ENCODE measurements around the gene PLK1.

Gene PLK1

DNA sequence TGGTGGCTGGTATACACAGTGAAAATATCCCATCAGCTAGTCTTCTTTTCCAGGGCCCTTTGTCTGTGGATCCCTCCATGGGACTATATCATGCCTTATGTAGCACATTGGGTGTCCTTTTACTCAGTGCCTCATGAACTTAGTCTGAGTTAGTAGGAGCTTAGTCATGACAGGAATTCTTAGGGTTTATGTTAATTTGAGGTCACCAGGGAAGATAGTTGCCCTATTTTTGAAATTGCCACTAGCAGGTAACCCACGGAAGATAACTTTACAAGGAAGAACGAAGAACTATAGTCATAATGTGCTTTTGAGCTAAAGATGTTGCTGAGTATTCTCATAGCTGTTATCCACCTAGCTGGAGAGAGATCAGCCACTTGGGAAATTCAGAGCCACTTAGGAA is 14.8 kb upstream of the PLK1 start:
- Histone ChIP-seq H3K4me1 (ENCODE audit: control insufficient read depth, insufficient read depth, low read length, poor library complexity, severe bottlenecking) (no peaks in the 10 kb centered on the region), H3K9me3 (ENCODE audit: control insufficient read depth, low read length) (no peaks in the 10 kb centered on the region), H3K36me3 (ENCODE audit: control insufficient read depth, insufficient read depth, low read length) (peaks cover 96% of the 10 kb centered on the region), H3K27ac (ENCODE audit: low read depth, low read length, severe bottlenecking) (no peak overlapping the region), H3K4me3 (ENCODE audit: extremely low read depth, insufficient read depth, low read length, poor library complexity, severe bottlenecking) (no peak overlapping the region)
- 93 to 100% methylated on average over 1 to 2 of the region's 2 CpGs for WGBS, 2 experiments (ENCODE audit: insufficient coverage in 2 of 2)

DNA sequence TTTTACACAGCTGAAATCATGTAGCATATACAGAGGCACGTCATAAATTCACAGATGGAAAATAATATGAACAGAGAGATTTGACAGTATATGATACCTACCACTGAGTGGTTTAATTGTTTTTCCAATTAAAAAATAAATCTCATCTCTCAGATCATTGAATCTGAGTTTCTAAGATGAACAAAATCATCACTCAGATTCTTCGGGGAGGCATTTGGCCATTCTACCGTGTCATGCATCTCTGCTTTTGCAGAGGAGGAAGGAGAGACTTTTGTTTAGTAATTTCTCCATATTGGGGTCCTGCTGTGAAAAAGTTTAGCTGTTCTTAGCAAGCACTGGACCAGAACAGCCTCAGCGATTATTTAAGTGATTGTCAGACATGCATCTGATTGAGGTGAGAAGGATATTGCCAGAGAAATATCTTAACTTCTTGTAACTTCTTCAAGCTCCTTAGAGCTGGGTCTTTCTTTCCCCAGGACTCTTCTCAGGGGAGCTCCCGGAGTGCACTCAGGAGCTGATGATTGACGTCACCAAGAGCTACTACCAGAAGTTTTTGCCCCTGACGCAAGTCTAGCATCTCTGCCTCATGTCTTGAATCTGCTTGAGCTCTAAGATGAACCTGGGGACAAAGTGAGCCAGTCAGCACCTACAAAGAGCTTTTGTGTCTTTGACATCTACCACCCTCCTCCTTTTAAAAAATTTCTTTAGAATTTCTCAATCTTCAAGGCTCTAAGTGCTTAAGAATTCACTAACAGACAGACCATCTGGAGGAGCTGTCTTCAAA is 11.9 kb upstream of the PLK1 start:
- no peaks in the 10 kb centered on the region for H3K9me3 ChIP-seq (ENCODE audit: control insufficient read depth, low read length)
- no peak overlapping the region for H3K27ac ChIP-seq (ENCODE audit: low read depth, low read length, severe bottlenecking)
- WGBS, 2 experiments (ENCODE audit: insufficient coverage in 2 of 2): 97 to 100% methylated on average over 5 to 6 of the region's 7 CpGs
- no peak overlapping the region for H3K4me3 ChIP-seq (ENCODE audit: extremely low read depth, insufficient read depth, low read length, poor library complexity, severe bottlenecking)
- H3K36me3 ChIP-seq (ENCODE audit: control insufficient read depth, insufficient read depth, low read length): peaks cover 94% of the 10 kb centered on the region
- no peaks in the 10 kb centered on the region for H3K4me1 ChIP-seq (ENCODE audit: control insufficient read depth, insufficient read depth, low read length, poor library complexity, severe bottlenecking)

DNA sequence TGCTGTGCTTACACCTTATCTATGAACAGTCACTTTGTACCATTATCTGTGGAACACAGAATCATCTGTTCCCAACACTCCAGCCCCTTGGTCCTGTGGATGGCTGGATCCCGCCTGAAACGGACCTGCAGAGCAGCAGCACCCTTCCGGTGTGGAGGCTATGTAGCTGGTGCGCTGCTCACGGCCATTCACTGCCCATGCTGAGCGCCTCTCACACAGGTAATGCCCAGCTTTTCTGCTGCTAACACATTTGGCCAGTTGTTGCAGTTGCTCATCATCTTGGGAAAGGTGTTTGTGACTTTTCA is 11.4 kb upstream of the PLK1 start:
- no peaks in the 10 kb centered on the region for H3K4me1 ChIP-seq (ENCODE audit: control insufficient read depth, insufficient read depth, low read length, poor library complexity, severe bottlenecking)
- H3K4me3 ChIP-seq (ENCODE audit: extremely low read depth, insufficient read depth, low read length, poor library complexity, severe bottlenecking): no peak overlapping the region
- H3K27ac ChIP-seq (ENCODE audit: low read depth, low read length, severe bottlenecking): no peak overlapping the region
- 95 to 100% methylated on average over 4 to 6 of the region's 6 CpGs for WGBS, 2 experiments (ENCODE audit: insufficient coverage in 2 of 2)
- H3K36me3 ChIP-seq (ENCODE audit: control insufficient read depth, insufficient read depth, low read length): peaks cover 94% of the 10 kb centered on the region
- H3K9me3 ChIP-seq (ENCODE audit: control insufficient read depth, low read length): no peaks in the 10 kb centered on the region

DNA sequence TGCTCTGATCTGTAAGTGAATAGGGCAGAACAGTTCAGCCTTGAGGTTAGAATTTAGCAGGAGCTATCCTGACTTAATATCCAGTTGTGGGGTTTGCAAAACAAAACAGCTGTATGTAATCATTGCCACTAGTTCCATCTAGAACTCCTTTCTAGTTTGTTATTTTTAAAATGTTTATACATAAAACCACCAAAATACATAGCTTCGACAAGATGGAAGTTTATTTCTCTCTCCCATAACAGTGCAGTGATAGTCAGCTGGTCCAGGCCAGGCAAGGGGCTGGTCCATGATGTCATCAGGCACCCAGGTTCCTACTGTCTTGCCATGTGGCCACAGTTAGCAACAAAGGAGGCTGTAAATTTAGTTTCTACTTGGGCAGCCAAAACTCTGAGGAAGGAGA is 10.5 kb upstream of the PLK1 start:
- Histone ChIP-seq H3K27ac (ENCODE audit: low read depth, low read length, severe bottlenecking) (no peak overlapping the region), H3K9me3 (ENCODE audit: control insufficient read depth, low read length) (no peaks in the 10 kb centered on the region), H3K36me3 (ENCODE audit: control insufficient read depth, insufficient read depth, low read length) (peaks cover 89% of the 10 kb centered on the region), H3K4me3 (ENCODE audit: extremely low read depth, insufficient read depth, low read length, poor library complexity, severe bottlenecking) (no peak overlapping the region), H3K4me1 (ENCODE audit: control insufficient read depth, insufficient read depth, low read length, poor library complexity, severe bottlenecking) (no peaks in the 10 kb centered on the region)
- no CpG with 5 or more reads among the region's 1 CpG for WGBS, 2 experiments (ENCODE audit: insufficient coverage in 2 of 2)

DNA sequence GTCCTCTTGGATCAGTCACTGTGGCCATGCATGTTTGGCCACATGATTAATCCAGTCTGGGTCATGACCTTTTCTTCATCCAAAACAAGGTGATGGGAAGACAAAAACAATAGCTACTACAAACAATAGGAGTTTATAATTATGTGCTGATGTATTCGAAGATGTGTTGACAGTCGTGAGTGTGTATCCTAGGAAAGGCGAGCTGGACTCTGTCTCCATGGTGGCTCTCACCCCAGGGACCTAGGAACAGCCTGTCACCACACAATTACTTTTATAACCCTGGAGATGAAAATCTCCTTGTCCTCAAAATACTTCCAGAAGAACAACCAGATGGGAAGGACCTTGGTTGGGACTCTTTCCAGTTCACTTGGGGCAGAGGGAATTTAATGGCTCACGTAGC is 9.8 kb upstream of the PLK1 start:
- no peak overlapping the region for H3K4me3 ChIP-seq (ENCODE audit: extremely low read depth, insufficient read depth, low read length, poor library complexity, severe bottlenecking)
- H3K36me3 ChIP-seq (ENCODE audit: control insufficient read depth, insufficient read depth, low read length): peaks cover 89% of the 10 kb centered on the region
- no peak overlapping the region for H3K27ac ChIP-seq (ENCODE audit: low read depth, low read length, severe bottlenecking)
- no peaks in the 10 kb centered on the region for H3K4me1 ChIP-seq (ENCODE audit: control insufficient read depth, insufficient read depth, low read length, poor library complexity, severe bottlenecking)
- 97% methylated on average over 3 of the region's 4 CpGs; no CpG with 5 or more reads in 1 of the 2 experiments for WGBS, 2 experiments (ENCODE audit: insufficient coverage in 2 of 2)
- H3K9me3 ChIP-seq (ENCODE audit: control insufficient read depth, low read length): no peaks in the 10 kb centered on the region

DNA sequence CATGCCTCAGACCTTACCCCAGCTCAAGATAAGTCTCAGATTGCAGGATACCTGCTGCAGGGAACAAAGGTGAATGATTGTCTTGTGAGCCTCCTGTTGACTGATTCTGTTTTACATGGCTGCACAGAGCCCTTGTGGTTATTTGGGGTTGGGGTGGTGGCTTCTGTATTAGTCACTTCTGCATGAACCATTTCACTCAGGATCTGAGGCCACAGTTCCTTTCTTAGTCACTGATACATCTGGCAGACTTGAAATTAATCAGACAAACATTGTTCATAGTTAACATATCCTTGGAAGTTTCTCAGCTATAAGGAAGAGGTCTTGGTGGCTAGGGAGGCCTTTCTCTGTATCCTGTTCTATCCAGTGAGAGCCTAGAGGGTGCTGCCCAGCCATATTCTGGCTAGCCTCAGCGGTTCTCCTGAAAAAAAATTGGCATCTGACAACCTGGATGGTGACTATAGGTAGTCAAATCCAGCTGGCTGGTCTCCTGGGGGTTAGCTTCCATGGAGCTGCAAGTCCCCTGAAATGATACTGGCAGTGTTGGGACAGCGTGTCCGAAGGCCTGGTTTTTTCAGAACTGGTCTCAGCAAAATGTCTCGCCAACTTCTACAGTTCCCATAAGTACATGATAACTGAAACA is 8.4 kb upstream of the PLK1 start:
- H3K4me1 ChIP-seq (ENCODE audit: control insufficient read depth, insufficient read depth, low read length, poor library complexity, severe bottlenecking): no peaks in the 10 kb centered on the region
- H3K4me3 ChIP-seq (ENCODE audit: extremely low read depth, insufficient read depth, low read length, poor library complexity, severe bottlenecking): no peak overlapping the region
- H3K9me3 ChIP-seq (ENCODE audit: control insufficient read depth, low read length): no peaks in the 10 kb centered on the region
- WGBS, 2 experiments (ENCODE audit: insufficient coverage in 2 of 2): 94 to 100% methylated on average over 1 to 3 of the region's 4 CpGs
- no peak overlapping the region for H3K27ac ChIP-seq (ENCODE audit: low read depth, low read length, severe bottlenecking)
- H3K36me3 ChIP-seq (ENCODE audit: control insufficient read depth, insufficient read depth, low read length): peaks cover 87% of the 10 kb centered on the region

DNA sequence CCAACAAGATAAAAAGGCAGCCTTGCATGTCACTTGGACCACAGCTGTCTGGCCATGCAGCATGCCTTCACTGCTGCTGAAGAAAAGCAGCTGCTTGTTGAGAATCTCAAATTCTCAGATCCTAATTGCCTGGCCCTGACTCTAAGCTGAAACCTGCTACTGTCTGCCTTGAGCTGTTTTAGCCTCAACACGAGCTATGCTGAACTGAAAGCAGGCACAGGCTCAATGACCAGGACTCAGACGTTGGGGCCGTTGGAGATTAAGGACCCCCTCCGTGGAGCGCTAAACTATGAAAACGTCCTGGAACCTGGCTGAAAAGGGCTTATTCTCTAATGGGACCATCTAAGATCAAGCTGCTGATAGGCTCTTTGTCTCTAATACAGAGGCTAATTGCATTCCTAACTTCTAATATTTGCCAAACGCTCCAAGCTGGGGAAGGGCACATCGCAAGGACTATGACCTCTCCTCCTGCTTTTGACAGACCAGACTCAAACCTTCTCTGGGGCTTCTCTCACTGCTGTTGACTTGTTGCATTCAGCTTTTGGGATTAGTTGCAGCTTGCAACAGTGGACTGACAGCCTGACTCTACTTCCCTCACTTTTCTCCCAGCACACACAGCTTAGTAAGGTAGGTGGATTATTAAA is 4.6 kb upstream of the PLK1 start:
- Histone ChIP-seq H3K27ac (ENCODE audit: low read depth, low read length, severe bottlenecking) (peak overlapping the region; percentile 16), H3K4me1 (ENCODE audit: control insufficient read depth, insufficient read depth, low read length, poor library complexity, severe bottlenecking) (no peaks in the 10 kb centered on the region), H3K4me3 (ENCODE audit: extremely low read depth, insufficient read depth, low read length, poor library complexity, severe bottlenecking) (no peak overlapping the region), H3K9me3 (ENCODE audit: control insufficient read depth, low read length) (no peaks in the 10 kb centered on the region), H3K36me3 (ENCODE audit: control insufficient read depth, insufficient read depth, low read length) (peaks cover 65% of the 10 kb centered on the region)
- 85 to 91% methylated on average over 6 to 8 of the region's 8 CpGs for WGBS, 2 experiments (ENCODE audit: insufficient coverage in 2 of 2)

DNA sequence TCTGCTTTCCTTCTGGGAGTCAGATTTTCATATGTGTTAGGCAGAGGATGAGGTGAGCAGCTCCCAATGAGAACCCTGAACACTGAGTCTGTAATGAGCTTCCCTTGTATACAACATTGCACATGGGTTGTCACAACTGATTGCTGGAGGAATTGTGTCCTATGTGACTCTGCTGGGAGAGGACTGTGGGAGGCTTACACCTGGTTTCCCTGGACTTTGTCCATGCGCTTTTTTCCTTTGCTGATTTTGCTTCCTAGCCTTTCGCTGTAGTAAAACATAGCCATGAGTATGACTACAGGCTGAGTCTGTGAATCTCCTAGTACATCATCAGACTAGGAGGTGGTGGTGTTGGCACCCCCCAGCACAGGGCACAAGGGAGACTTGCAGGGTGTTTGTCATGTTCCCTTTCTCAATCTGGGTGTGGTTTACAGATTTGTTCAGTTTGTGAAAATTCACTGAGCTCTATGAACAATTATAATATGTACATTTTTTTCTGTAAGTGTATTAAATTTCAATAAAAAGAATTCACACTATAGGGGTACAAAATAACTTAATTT is 1.7 kb upstream of the PLK1 start:
- WGBS, 2 experiments (ENCODE audit: insufficient coverage in 2 of 2): 75 to 94% methylated on average over 1 to 2 of the region's 2 CpGs
- H3K4me1 ChIP-seq (ENCODE audit: control insufficient read depth, insufficient read depth, low read length, poor library complexity, severe bottlenecking): peaks cover 14% of the 10 kb centered on the region
- H3K4me3 ChIP-seq (ENCODE audit: extremely low read depth, insufficient read depth, low read length, poor library complexity, severe bottlenecking): no peak overlapping the region
- peaks cover 63% of the 10 kb centered on the region for H3K36me3 ChIP-seq (ENCODE audit: control insufficient read depth, insufficient read depth, low read length)
- no peak overlapping the region for H3K27ac ChIP-seq (ENCODE audit: low read depth, low read length, severe bottlenecking)
- no peaks in the 10 kb centered on the region for H3K9me3 ChIP-seq (ENCODE audit: control insufficient read depth, low read length)

DNA sequence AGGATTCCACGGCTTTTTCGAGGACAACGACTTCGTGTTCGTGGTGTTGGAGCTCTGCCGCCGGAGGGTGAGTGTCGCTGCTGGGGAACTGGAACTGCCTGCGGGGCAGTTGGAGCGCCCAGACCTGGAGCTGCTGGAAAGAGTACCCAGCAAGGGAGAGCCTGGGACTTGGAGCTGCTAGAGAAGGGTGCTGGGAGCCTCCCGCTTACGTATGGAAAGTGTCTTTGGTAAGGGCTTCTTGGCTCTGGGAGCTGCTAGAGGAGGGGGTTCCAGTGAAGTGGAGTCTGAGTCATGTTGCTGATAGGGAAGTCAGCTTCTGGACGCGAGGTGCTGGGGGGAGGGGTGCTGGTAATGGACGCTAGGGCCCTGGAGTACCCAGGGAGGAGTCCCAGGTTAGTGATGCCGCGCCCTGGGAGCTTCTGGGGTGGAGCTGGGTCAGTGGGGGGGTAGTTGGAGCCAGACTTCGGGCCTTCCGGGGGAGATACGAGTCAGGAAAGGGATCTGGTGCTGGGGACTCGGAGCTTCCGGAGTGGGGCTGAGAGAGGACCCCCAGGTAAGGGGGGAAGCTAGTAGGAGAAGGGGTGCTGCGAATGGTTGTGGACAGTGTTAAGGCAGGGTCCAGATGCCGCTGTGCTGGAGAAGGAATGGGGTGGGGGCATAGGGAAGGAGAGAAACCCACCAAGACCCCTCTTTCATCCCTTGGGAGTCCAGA is 741 bp downstream of the PLK1 start:
- peak overlapping the region; percentile 73 for H3K27ac ChIP-seq (ENCODE audit: low read depth, low read length, severe bottlenecking)
- peak overlapping the region; percentile 82 for H3K4me3 ChIP-seq (ENCODE audit: extremely low read depth, insufficient read depth, low read length, poor library complexity, severe bottlenecking)
- peaks cover 70% of the 10 kb centered on the region for H3K36me3 ChIP-seq (ENCODE audit: control insufficient read depth, insufficient read depth, low read length)
- H3K9me3 ChIP-seq (ENCODE audit: control insufficient read depth, low read length): no peaks in the 10 kb centered on the region
- H3K4me1 ChIP-seq (ENCODE audit: control insufficient read depth, insufficient read depth, low read length, poor library complexity, severe bottlenecking): peaks cover 14% of the 10 kb centered on the region
- WGBS, 2 experiments (ENCODE audit: insufficient coverage in 2 of 2): 0% methylated on average over 18 to 23 of the region's 24 CpGs

DNA sequence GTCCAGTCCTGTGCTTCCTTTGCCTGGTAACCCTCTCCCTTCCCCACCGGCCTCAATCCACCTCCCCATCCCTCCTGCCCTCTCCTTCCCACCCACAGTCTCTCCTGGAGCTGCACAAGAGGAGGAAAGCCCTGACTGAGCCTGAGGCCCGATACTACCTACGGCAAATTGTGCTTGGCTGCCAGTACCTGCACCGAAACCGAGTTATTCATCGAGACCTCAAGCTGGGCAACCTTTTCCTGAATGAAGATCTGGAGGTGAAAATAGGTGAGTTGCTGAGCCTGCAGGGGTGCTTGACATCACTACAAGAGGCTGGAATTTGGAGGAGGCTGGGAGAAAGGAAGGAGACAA is 1.3 kb downstream of the PLK1 start:
- Histone ChIP-seq H3K9me3 (ENCODE audit: control insufficient read depth, low read length) (no peaks in the 10 kb centered on the region), H3K27ac (ENCODE audit: low read depth, low read length, severe bottlenecking) (no peak overlapping the region), H3K4me1 (ENCODE audit: control insufficient read depth, insufficient read depth, low read length, poor library complexity, severe bottlenecking) (peaks cover 14% of the 10 kb centered on the region), H3K4me3 (ENCODE audit: extremely low read depth, insufficient read depth, low read length, poor library complexity, severe bottlenecking) (peak overlapping the region; percentile 82), H3K36me3 (ENCODE audit: control insufficient read depth, insufficient read depth, low read length) (peaks cover 69% of the 10 kb centered on the region)
- WGBS, 2 experiments (ENCODE audit: insufficient coverage in 2 of 2): 22% methylated on average over 6 of the region's 6 CpGs; no CpG with 5 or more reads in 1 of the 2 experiments
